HG03025 (cell line): Measurements from ENCODE around the gene HMCN2.
"Not testable (repeated sequence)": the region's sequence is repeated elsewhere in the genome, so short reads cannot be mapped to it uniquely, and the experiment has no call there.

ENCODE experiments used
- ATAC-seq: cut with Tn5 transposase; IDR thresholded peaks from one replicate; pipeline ENCODE4 v1.9.1; 2021; ENCODE audit warnings: mild to moderate bottlenecking, moderate library complexity; ENCODE audit not compliant: unreplicated experiment, low FRiP score

The HMCN2 gene

DNA sequence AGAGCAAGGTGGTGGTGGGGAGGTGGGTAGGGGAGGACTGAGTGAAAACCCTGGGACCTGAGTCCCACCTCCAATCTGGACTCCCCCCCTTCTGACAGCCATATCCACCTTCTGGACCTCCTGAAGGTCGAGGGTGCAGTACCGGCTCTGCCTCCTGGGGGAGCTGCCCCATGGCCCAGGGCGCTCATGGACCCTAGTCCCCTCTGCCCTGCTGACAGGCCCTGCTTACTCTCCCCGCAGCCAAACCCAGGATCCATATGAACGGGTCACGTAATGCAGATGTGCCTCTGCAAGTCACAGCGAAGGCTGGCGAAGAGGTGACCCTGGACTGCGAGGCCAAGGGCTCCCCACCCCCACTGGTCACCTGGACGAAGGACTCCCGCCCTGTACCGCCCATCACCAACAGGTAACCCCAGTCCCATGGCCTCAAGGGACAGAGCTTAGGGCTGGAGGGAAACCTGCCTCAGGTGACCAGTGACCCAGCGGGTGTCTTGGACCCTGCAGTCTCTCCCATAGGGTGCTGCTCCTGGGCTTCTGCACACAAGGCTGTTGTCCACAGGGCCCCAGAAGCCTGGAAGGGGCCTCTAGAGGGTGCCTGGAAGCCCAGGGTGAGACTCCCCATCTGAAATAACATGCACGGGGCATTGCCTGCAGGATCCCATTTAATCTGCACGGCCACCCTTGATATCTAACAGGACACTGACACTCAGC lies 61.7 kb downstream of the HMCN2 start:
- ATAC-seq = no peak

DNA sequence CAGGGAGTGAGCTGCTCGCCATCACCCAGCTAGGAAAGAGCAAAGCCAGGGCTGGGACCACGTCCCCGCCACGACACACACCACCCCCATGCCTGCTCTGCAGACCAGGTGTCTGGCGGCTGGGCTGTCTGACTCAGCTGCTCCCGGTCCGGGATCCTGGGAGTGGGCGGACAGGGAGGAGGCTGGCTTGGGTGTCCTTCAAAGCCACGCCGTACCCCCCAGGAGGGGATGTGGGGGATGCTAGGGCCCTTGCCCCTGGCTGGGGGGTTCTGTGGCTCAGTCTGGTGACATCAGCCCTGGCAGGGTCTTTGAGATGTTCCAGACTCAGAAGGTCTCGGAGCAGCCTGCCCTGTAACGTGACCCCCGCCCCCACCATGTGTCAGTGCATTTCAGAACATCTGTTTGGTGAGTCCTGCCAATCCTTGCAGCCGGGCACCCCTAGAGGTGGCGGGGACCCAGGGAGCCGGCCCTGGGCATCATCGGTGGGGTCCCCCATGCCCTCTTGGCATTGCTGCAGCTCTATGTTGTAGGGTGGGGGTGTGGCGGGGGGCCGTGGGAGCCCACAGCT lies 62.3 kb downstream of the HMCN2 start:
- no peak for ATAC-seq

DNA sequence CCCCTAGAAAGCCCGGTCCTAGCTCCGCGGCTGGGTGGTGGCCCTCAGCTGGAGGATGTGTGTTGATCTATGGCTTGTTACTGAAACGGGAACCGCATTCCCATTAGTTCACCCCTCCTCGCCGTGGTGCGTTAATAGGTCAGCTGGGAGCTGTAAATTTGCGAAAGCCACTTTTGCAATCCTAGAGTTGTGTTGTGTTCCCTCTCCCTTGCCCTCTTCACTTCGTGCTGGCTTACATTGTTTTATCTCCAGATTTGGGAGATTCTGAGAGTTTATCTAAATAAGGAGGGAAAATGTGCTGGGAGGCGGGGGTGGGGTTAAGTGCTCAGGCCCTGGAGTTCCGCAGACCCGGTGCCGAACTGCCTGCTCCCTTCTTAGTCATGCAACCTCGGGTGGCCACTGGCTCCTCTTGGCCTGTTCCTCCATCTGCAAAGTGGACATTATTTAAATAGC lies 62.8 kb downstream of the HMCN2 start:
- ATAC-seq = no peak

- no peak for ATAC-seq
Measured at GRCh38 chr9:130329061-130329460, 63.5 kb downstream of the HMCN2 start.

- ATAC-seq = no peak
Measured at GRCh38 chr9:130330202-130330862, 64.8 kb downstream of the HMCN2 start.

DNA sequence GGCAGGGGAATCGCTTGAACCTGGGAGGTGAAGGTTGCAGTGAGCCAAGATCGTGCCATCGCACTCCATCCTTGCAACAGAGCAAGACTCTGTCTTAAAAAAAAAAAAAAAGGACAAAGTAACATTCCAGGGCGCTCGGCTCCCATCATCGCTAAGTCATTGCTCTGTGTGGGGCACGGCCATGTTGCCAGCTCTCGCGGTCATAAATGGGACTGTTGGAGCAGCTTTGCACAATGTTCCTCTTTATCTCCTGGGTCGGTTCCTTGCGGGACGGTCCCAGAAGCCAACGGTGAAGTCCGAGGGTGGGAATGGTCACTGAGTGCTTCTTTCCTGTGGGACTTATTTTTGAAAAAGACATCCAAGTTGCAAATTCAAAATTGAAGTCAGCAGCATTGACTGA lies 65.5 kb downstream of the HMCN2 start:
- no peak for ATAC-seq

DNA sequence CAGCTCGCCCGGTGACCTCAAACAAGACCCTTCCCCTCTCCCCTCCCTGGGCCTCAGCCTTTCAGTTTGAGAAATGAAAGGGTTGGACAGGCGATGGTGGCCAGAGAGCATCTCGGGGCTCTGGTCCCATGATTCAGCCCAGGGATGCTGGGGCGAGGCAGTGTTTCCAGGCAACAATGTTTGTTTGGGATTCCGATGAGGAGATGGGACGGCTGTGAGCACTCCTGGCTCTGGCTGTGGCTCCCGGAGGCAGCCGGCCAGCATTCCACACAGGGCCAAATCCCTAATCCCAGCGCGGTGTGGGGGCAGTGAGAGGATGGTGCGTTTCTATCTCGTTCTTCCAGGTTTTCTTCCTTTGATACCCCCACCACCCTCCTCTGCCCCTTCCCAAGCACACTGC lies 66.0 kb downstream of the HMCN2 start:
- no peak for ATAC-seq

GRCh38 chr9:130332384-130332926 lies 66.9 kb downstream of the HMCN2 start:
- no peak for ATAC-seq

GRCh38 chr9:130333041-130333711 lies 67.6 kb downstream of the HMCN2 start:
- no peak for ATAC-seq

- no peak for ATAC-seq
Measured at GRCh38 chr9:130333712-130334062, 68.1 kb downstream of the HMCN2 start.

- no peak for ATAC-seq
Measured at GRCh38 chr9:130334915-130335314, 69.4 kb downstream of the HMCN2 start.

DNA sequence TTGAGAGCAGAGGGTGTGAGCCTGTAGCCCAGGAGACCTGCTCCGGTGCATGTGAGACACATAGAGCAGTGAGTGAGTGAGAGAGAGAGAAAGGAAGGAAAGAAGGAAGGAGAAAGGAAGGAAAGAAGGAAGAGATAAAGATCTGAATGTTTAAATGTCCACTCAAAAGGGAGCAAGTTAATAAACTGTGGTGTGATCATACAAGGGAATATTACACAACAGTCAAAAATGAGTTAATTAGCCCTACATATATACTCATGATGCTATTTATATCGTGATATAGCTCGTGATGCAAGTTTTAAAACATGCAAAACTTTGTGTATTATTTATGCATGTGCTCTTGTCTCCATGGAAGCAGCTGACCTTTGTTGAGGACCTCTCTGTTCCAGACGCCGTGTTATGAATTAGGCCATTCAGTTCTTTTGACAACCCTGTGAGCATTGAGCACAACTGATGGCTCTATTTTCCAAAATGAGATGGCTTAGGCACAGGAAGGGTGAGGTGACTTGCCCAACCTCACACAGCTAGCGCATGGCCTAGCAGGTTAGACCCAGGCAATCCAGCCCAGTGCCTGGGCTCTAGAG lies 70.6 kb downstream of the HMCN2 start:
- no peak for ATAC-seq

GRCh38 chr9:130336885-130337284 lies 71.3 kb downstream of the HMCN2 start:
- no peak for ATAC-seq

- no peak for ATAC-seq
Measured at GRCh38 chr9:130337318-130337717, 71.8 kb downstream of the HMCN2 start.

GRCh38 chr9:130337784-130338380 lies 72.3 kb downstream of the HMCN2 start:
- ATAC-seq = no peak

- not testable (repeated sequence) for ATAC-seq
Measured at GRCh38 chr9:130338891-130339290, 73.3 kb downstream of the HMCN2 start.

- ATAC-seq = no peak
Measured at GRCh38 chr9:130339306-130339705, 73.7 kb downstream of the HMCN2 start.

DNA sequence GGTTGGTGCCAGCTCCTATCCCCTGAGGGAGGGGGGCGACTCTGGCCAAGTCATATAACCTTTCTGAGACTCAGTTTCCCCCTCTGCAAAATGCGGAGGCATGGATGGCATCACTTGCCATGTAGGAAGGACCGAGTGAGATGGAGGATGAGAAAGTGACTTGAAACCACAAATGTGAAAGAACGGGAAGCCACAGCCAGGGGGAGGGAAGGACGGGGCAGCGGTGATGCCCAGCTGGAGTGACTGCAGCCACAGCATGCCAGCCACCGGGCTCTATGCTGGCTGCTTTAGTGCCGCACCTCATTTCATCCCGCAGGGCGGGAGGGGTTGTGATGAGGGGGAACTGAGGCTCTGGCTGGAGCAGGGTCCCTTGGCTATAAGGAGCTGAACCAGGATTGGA lies 74.5 kb downstream of the HMCN2 start:
- ATAC-seq = no peak

GRCh38 chr9:130340557-130340956 lies 75.0 kb downstream of the HMCN2 start:
- not testable (repeated sequence) for ATAC-seq

DNA sequence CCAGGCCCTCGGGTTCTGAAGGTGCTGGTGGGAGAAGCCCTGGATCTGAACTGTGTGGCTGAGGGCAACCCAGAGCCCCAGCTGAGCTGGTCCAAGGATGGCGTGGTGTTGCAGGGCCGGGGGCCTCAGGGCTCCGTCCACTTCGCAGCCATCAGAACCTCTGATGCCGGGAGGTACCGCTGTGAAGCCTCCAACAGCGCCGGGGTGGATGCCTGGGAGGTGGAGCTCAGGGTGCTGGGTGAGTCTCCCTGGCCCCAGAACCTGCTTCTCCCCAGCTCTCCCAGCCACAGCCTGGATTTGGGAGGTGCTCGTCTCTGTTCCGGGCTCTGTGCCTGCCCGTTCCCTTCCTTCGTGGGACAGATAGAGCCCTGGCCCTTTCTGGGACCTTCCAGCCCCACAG lies 75.6 kb downstream of the HMCN2 start:
- ATAC-seq = no peak
